Mesenchymal stem cell (in vitro differentiated cells and primary cell): Measurements from ENCODE around the gene TMEM69.
"Not testable (repeated sequence)": the region's sequence is repeated elsewhere in the genome, so short reads cannot be mapped to it uniquely, and the experiment has no call there.

Experiments
- DNase-seq: peaks from one replicate; pipeline ENCODE4 v3.0.0-alpha.2; 2013
- H2AFZ ChIP-seq: one replicate; pipeline ENCODE4 v1.6.1; 2013; ENCODE audit warnings: low read depth, mild to moderate bottlenecking, control low read depth, inconsistent platforms, low read length, moderate library complexity
- H2AK5ac ChIP-seq: 2 replicates; pipeline ENCODE4 v1.6.1; 2013; ENCODE audit warnings: low read length, moderate library complexity, mild to moderate bottlenecking, inconsistent platforms; ENCODE audit not compliant: severe bottlenecking
- H2BK120ac ChIP-seq: one replicate; pipeline ENCODE4 v1.6.1; 2013; ENCODE audit warnings: low read depth, mild to moderate bottlenecking, inconsistent platforms, low read length, moderate library complexity
- H2BK12ac ChIP-seq, 2 experiments: one replicate each; pipeline ENCODE4 v1.6.1; 2013; ENCODE audit warnings: inconsistent platforms in 2 of 2, low read length in 2 of 2, mild to moderate bottlenecking in 2 of 2, moderate library complexity in 2 of 2, control low read depth in 1 of 2
- H2BK15ac ChIP-seq: one replicate; pipeline ENCODE4 v1.6.1; 2013; ENCODE audit warnings: mild to moderate bottlenecking, low read depth, inconsistent platforms; ENCODE audit not compliant: poor library complexity, severe bottlenecking
- H2BK5ac ChIP-seq: 2 replicates; pipeline ENCODE4 v1.6.1; 2013; ENCODE audit warnings: low read depth, mild to moderate bottlenecking, low read length, control low read depth, inconsistent platforms; ENCODE audit not compliant: poor library complexity, severe bottlenecking
- H3K14ac ChIP-seq, 2 experiments: one replicate each; pipeline ENCODE4 v1.6.1; 2013; ENCODE audit warnings: inconsistent platforms in 2 of 2, low read length in 2 of 2, control low read depth in 1 of 2, mild to moderate bottlenecking in 1 of 2, moderate library complexity in 1 of 2
- H3K18ac ChIP-seq, 2 experiments: one replicate each; pipeline ENCODE4 v1.6.1; 2013; ENCODE audit warnings: inconsistent platforms in 2 of 2, low read length in 2 of 2, control low read depth in 1 of 2, low read depth in 1 of 2, mild to moderate bottlenecking in 1 of 2
- H3K23ac ChIP-seq, 2 experiments: one replicate each; pipeline ENCODE4 v1.6.1; 2013; ENCODE audit warnings: inconsistent platforms in 2 of 2, low read length in 2 of 2, mild to moderate bottlenecking in 2 of 2, moderate library complexity in 2 of 2, control low read depth in 1 of 2
- H3K27ac ChIP-seq: 2 replicates; pipeline ENCODE4 v1.5.1; 2013; ENCODE audit warnings: mild to moderate bottlenecking, moderate library complexity, low read length, control low read depth, inconsistent platforms; ENCODE audit not compliant: poor library complexity, severe bottlenecking
- H3K27me3 ChIP-seq, 2 experiments: 2 replicates each; pipeline versions ENCODE4 v1.6.1 to v1.7.0; 2013; ENCODE audit warnings: low read length in 2 of 2, mild to moderate bottlenecking in 2 of 2, moderate library complexity in 2 of 2, control low read depth in 1 of 2, inconsistent platforms in 1 of 2; ENCODE audit not compliant: control insufficient read depth in 1 of 2, insufficient read depth in 1 of 2
- H3K36me3 ChIP-seq, 2 experiments: 2 replicates each; pipeline versions ENCODE4 v1.6.1 to v1.7.0; 2013; ENCODE audit warnings: low read length in 2 of 2, control low read depth in 1 of 2, inconsistent platforms in 1 of 2, low read depth in 1 of 2, mild to moderate bottlenecking in 1 of 2; ENCODE audit not compliant: insufficient read depth in 2 of 2, control insufficient read depth in 1 of 2
- H3K4ac ChIP-seq, 2 experiments: one replicate each; pipeline ENCODE4 v1.6.1; 2013; ENCODE audit warnings: inconsistent platforms in 2 of 2, low read length in 2 of 2, mild to moderate bottlenecking in 2 of 2, moderate library complexity in 2 of 2, control low read depth in 1 of 2, low read depth in 1 of 2
- H3K4me1 ChIP-seq: 2 replicates; pipeline ENCODE4 v1.6.1; 2013; ENCODE audit warnings: low read depth, low read length, control low read depth; ENCODE audit not compliant: control insufficient read depth, insufficient read depth
- H3K4me2 ChIP-seq: 2 replicates; pipeline ENCODE4 v1.6.1; 2013; ENCODE audit warnings: low read length, mild to moderate bottlenecking, inconsistent platforms; ENCODE audit not compliant: poor library complexity, severe bottlenecking
- H3K4me3 ChIP-seq, 2 experiments: 2 replicates each; pipeline versions ENCODE4 v1.5.1 to v1.7.0; 2013; ENCODE audit warnings: low read length in 2 of 2, mild to moderate bottlenecking in 2 of 2, control low read depth in 1 of 2, low read depth in 1 of 2; ENCODE audit not compliant: insufficient read depth in 1 of 2
- H3K79me1 ChIP-seq: replicated peaks from 2 replicates; pipeline ENCODE4 v1.6.1; 2013; ENCODE audit warnings: mild to moderate bottlenecking, control low read depth, low read length, inconsistent platforms; ENCODE audit not compliant: poor library complexity, severe bottlenecking
- H3K9ac ChIP-seq: 2 replicates; pipeline ENCODE4 v1.7.0; 2013; ENCODE audit warnings: mild to moderate bottlenecking, low read length, moderate library complexity
- H3K9me3 ChIP-seq: 2 replicates; pipeline ENCODE4 v1.7.0; 2013; ENCODE audit warnings: mild to moderate bottlenecking, low read length; ENCODE audit not compliant: control insufficient read depth
- H4K8ac ChIP-seq: one replicate; pipeline ENCODE4 v1.6.1; 2013; ENCODE audit warnings: inconsistent platforms, mild to moderate bottlenecking, low read length, moderate library complexity
- H4K91ac ChIP-seq: one replicate; pipeline ENCODE4 v1.6.1; 2013; ENCODE audit warnings: mild to moderate bottlenecking, low read length, inconsistent platforms
- WGBS: methylation state at CpG from one replicate; pipeline ENCODE4 v1.1.7; 2013; ENCODE audit warnings: mixed read lengths; 5-methylcytosine and 5-hydroxymethylcytosine counted together

TMEM69 gene

GRCh38 chr1:45713711-45714110 is 25.7 kb downstream of the TMEM69 start:
- Histone ChIP-seq H3K23ac (no peak overlapping the region), H3K4me2 (no peak overlapping the region), H3K14ac (no peak overlapping the region), H2AFZ (no peak overlapping the region), H2AK5ac (no peak overlapping the region), H3K4me3 (no peak overlapping the region), H3K27me3 (no peaks in the 10 kb centered on the region), H3K4ac (no peak overlapping the region), H3K79me1 (peaks cover 3% of the 10 kb centered on the region), H3K36me3 (peaks cover 15 to 31% of the 10 kb centered on the region in 2 experiments), H3K9me3 (peaks cover 3% of the 10 kb centered on the region), H2BK5ac (no peak overlapping the region), H3K27ac (no peak overlapping the region), H3K18ac (no peak overlapping the region), H3K9ac (no peak overlapping the region), H2BK12ac (no peak overlapping the region), H4K8ac (no peak overlapping the region), H4K91ac (no peak overlapping the region), H2BK120ac (no peak overlapping the region), H2BK15ac (no peak overlapping the region), H3K4me1 (peaks cover 3% of the 10 kb centered on the region)
- no peak for DNase-seq
- 98% methylated on average over 3 of the region's 3 CpGs for WGBS

GRCh38 chr1:45716700-45717099 is 28.7 kb downstream of the TMEM69 start:
- Histone ChIP-seq H3K79me1 (peaks cover 3% of the 10 kb centered on the region), H2BK12ac (no peak overlapping the region), H3K4me3 (no peak overlapping the region), H2AFZ (no peak overlapping the region), H4K8ac (no peak overlapping the region), H3K36me3 (peaks cover 11 to 35% of the 10 kb centered on the region in 2 experiments), H2BK15ac (no peak overlapping the region), H3K4me1 (peaks cover 3% of the 10 kb centered on the region), H3K9me3 (no peaks in the 10 kb centered on the region), H3K9ac (no peak overlapping the region), H3K14ac (no peak overlapping the region), H4K91ac (no peak overlapping the region), H3K23ac (no peak overlapping the region), H3K4me2 (no peak overlapping the region), H2AK5ac (no peak overlapping the region), H2BK5ac (no peak overlapping the region), H3K18ac (no peak overlapping the region), H3K27me3 (no peaks in the 10 kb centered on the region), H3K27ac (no peak overlapping the region), H3K4ac (no peak overlapping the region), H2BK120ac (no peak overlapping the region)
- WGBS = 93% methylated on average over 2 of the region's 3 CpGs
- DNase-seq = no peak

GRCh38 chr1:45717386-45717785 is 29.4 kb downstream of the TMEM69 start:
- H3K27me3 ChIP-seq, H3K9ac ChIP-seq, H3K4ac ChIP-seq, H3K4me1 ChIP-seq, H2AK5ac ChIP-seq, H4K8ac ChIP-seq, H3K4me2 ChIP-seq, H2BK5ac ChIP-seq, H3K4me3 ChIP-seq, H2BK120ac ChIP-seq, H3K27ac ChIP-seq, H4K91ac ChIP-seq, H2AFZ ChIP-seq, H3K18ac ChIP-seq, H3K9me3 ChIP-seq, H2BK12ac ChIP-seq, H2BK15ac ChIP-seq, H3K79me1 ChIP-seq, H3K23ac ChIP-seq, H3K14ac ChIP-seq: not testable (repeated sequence)
- H3K36me3 ChIP-seq = peaks cover 8 to 30% of the 10 kb centered on the region in 2 experiments
- WGBS = 75% methylated on average over 6 of the region's 8 CpGs
- DNase-seq = peak; percentile 16

- Histone ChIP-seq H3K9ac (no peak overlapping the region), H3K79me1 (peaks cover 3% of the 10 kb centered on the region), H2BK5ac (no peak overlapping the region), H3K27me3 (no peaks in the 10 kb centered on the region), H2BK120ac (no peak overlapping the region), H3K4ac (no peak overlapping the region), H4K8ac (no peak overlapping the region), H4K91ac (peak overlapping the region; percentile 61), H2BK15ac (no peak overlapping the region), H3K4me1 (peaks cover 3% of the 10 kb centered on the region), H3K23ac (no peak overlapping the region), H3K9me3 (no peaks in the 10 kb centered on the region), H3K27ac (no peak overlapping the region), H3K4me3 (no peak overlapping the region), H3K36me3 (peaks cover 7 to 30% of the 10 kb centered on the region in 2 experiments), H3K4me2 (no peak overlapping the region), H3K14ac (no peak overlapping the region), H2AK5ac (no peak overlapping the region), H3K18ac (no peak overlapping the region), H2AFZ (no peak overlapping the region), H2BK12ac (no peak overlapping the region)
- DNase-seq = no peak
- no CpG with 5 or more reads among the region's 1 CpG for WGBS
Measured at GRCh38 chr1:45718289-45718688, 30.3 kb downstream of the TMEM69 start.
